Measurements from ENCODE around the gene LMOD3. TPM values are rescaled to one million over a fixed set of nuclear protein-coding genes. Genes with fewer than 3 reads are reported as not detected.

The LMOD3 gene
- 0.06 TPM in 1 of 2 replicates, not detected in the other for total RNA-seq

DNA sequence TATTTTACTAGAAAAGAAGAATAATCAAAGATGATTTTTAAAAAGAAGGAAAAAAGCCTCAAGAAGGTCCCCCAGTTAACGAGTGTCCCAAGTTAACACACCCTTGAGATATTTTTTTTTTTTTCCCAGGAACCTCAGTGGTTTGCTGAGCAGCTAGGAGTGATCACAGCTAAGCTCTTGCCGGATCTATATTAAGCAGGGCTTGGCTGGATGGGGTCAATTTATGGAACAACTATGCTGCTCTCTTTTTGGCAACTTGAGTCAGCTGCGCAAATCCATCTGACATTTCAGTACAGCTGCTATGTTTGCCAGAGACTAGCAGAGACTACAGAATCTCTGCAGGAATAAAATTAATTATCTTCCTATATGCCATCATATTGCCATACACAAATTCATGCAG, at the start of gene LMOD3:
Gene LMOD3, minus strand, starts transcription at position 193 of the 400 bp plus-strand sequence. CDS start 209 bp downstream, outside the sequence.

DNA sequence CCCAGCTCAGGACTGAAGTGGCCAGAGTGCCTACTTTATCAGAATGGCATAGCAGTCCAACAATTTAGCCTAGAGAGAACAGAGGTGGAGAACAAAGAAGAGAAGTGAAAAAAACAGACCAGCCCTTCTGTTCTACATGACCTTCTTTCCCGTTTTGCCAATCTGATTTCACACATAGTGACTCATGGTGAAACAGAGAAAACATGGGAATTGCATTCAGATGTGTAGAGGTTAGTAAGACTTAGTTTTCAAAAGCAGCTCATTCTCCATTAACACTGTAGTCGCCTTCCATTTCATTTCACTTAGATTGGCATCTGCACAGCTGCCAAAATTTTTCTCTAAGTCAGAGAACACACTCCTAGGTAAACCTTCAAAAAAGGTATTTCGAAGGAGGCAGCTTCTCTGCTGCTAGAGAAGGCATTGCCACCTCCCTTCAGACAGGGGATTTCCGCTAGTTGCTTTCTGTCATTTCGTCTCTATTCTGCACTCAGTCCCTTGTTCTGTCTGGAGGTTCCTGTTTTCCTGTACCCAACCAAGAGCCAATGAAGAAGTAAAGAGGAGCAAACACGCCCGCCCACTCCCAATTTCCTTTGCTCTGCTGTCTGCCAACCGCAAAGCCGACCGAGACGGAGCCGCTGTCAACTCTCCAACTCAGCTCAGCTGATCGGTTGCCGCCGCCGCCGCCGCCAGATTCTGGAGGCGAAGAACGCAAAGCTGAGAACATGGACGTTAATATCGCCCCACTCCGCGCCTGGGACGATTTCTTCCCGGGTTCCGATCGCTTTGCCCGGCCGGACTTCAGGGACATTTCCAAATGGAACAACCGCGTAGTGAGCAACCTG, 37.8 kb downstream of the LMOD3 start, which contains the start of gene ARL6IP5:
Gene ARL6IP5, plus strand, starts transcription at position 612 of the 842 bp plus-strand sequence. Its CDS starts 111 bp downstream, at position 723.

DNA sequence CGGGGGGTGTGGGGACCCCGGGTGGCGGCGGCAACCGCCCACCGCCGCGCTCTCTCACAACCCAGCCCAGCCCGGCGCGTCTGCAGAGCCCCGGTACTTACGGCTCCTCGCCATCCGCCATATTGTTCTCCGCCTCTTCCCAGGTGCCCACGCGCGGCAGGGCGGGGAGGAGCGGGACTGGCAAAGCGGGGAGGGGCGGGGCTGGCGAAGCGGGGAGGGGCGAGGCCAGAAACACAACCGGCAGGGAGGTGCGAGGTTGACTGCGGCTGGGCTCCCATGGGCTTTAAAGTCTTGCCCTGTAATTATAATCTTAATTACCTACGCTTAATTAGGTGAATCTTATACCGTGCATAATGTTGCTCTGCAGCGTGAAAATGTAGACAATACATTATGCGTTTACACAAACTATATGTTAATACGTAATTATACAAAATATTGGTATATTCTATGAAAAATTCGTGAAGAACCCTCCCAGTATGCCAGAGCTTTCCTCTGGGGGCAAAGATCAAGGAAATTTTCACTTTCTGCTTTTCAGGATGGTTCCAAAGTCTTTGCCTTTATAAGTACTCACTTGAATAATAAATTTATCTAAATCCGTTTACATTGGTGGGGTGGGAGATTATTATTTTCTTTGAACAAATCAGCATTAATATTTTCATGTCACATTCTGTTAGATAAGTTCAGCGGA, 42.0 kb downstream of the LMOD3 start, which contains the start of gene UBA3:
Gene UBA3, minus strand, starts transcription at position 133 of the 688 bp plus-strand sequence. Its CDS starts 12 bp downstream, at position 121.

Other genes with a start within 250 kb of the LMOD3 start
- gene TAFA4, start 190.0 kb downstream of the LMOD3 start, total RNA-seq: 0.16 TPM in 1 of 2 replicates, not detected in the other
- 59.3 and 59.7 TPM in 2 replicates for gene EOGT, start 108.9 kb downstream of the LMOD3 start, total RNA-seq
- 15.7 and 31.2 TPM in 2 replicates for gene TMF1, start 70.3 kb downstream of the LMOD3 start, total RNA-seq
- 46.8 and 72.8 TPM in 2 replicates for gene UBA3, start 42.2 kb downstream of the LMOD3 start, total RNA-seq
- 59.4 and 75.3 TPM in 2 replicates for gene ARL6IP5, start 37.7 kb downstream of the LMOD3 start, total RNA-seq